Transverse colon (tissue), 4 donors: Measurements from ENCODE around the gene SMKR1.

Source experiments
- CTCF ChIP-seq, 5 experiments: fragments of 200-600 bp in 3 of 5; fragments of 450-650 bp in 2 of 5; sonication (generic) in 3 of 5; IDR thresholded peaks; 1 replicate in 2 of 5; 2 replicates in 3 of 5; pipeline ENCODE4 v1.5.1; 2016 to 2017; ENCODE audit warnings: antibody characterized with exemption in 5 of 5, inconsistent platforms in 3 of 5, mild to moderate bottlenecking in 2 of 5, moderate library complexity in 1 of 5
- EP300 ChIP-seq: sonication (generic); formaldehyde crosslinking; IDR thresholded peaks from one replicate; pipeline ENCODE4 v1.6.1; 2017; ENCODE audit warnings: antibody characterized with exemption, low read depth
- POLR2A ChIP-seq: fragments of 450-650 bp; IDR thresholded peaks from one replicate; pipeline ENCODE4 v1.6.1; 2016; ENCODE audit warnings: antibody characterized with exemption, mild to moderate bottlenecking, moderate library complexity
- POLR2AphosphoS5 ChIP-seq, 3 donors: sonication (generic); formaldehyde crosslinking; IDR thresholded peaks; one replicate each; pipeline ENCODE4 v1.6.1; 2016; ENCODE audit warnings: antibody characterized with exemption in 3 of 3

- TF ChIP-seq CTCF (IDR thresholded peaks at IDR 0.05) = no peak
- TF ChIP-seq EP300 = no peak
- TF ChIP-seq POLR2A = no peak
- no peak for TF ChIP-seq POLR2AphosphoS5 (IDR thresholded peaks at IDR 0.05)
Observed at GRCh38 chr7:129544700-129545099, 42.4 kb downstream of the SMKR1 start.
